ENCODE measurements around the gene OR2D2. TPM values are rescaled to one million over a fixed set of nuclear protein-coding genes. Genes with fewer than 3 reads are reported as not detected.

The OR2D2 gene
- total and polyA plus RNA-seq, 7 donors, result not detected

- no peak overlapping the region for H3K27ac ChIP-seq
- intact Hi-C loops (cut with DNase I), result no loop called here
Measured at GRCh38 chr11:6841694-6842093, 50.6 kb downstream of the OR2D2 start.

More at GRCh38 chr11:6841694-6842093, 50.6 kb downstream of the OR2D2 start:
- Histone ChIP-seq H3K4me1 (no peaks in the 10 kb centered on the region), H3K4me3 (no peak overlapping the region), H3K27me3 (no peaks in the 10 kb centered on the region), H3K9me3 (peaks cover 0 to 4% (median 0%) of the 10 kb centered on the region in 4 donors), H3K36me3 (no peaks in the 10 kb centered on the region)
- DNase-seq, result no peak
- TF ChIP-seq POLR2AphosphoS5 (IDR thresholded peaks at IDR 0.05) (no peak), EP300 (IDR thresholded peaks at IDR 0.05) (no peak), CTCF (IDR thresholded peaks at IDR 0.05) (no peak), POLR2A (IDR thresholded peaks at IDR 0.05) (no peak)

Other genes with a start within 250 kb of the OR2D2 start
- gene DCHS1, start 236.7 kb downstream of the OR2D2 start, total RNA-seq, result 10 to 100 TPM; 21.7 to 57.1 (median 32.2) TPM
- 1 to 10 TPM in 1 of 3 donors, under 1 TPM in 2; under 0.01 to 6.3 (median 0.46) TPM for gene DCHS1, start 236.7 kb downstream of the OR2D2 start, polyA plus RNA-seq
- 10 to 100 TPM; 18.3 to 97.5 (median 20.1) TPM for gene MRPL17, start 209.2 kb downstream of the OR2D2 start, total RNA-seq
- gene MRPL17, start 209.2 kb downstream of the OR2D2 start, polyA plus RNA-seq, result 10 to 100 TPM; 23.4 to 51.1 (median 28.9) TPM
- under 1 TPM in 2 of 4 donors, not detected in 2; 0.28 to 0.41 TPM for gene OR2AG2, start 120.5 kb downstream of the OR2D2 start, total RNA-seq
- under 1 TPM in 1 of 3 donors, not detected in 2; 0.06 TPM for gene OR2AG2, start 120.5 kb downstream of the OR2D2 start, polyA plus RNA-seq
- gene OR2AG1, start 109.5 kb downstream of the OR2D2 start, total RNA-seq, result not detected
- gene OR2AG1, start 109.5 kb downstream of the OR2D2 start, polyA plus RNA-seq, result not detected
- gene OR6A2, start 92.8 kb downstream of the OR2D2 start, total RNA-seq, result under 1 TPM in 2 of 4 donors, not detected in 2; 0.14 to 0.28 TPM
- under 1 TPM in 1 of 3 donors, not detected in 2; 0.06 TPM for gene OR6A2, start 92.8 kb downstream of the OR2D2 start, polyA plus RNA-seq
- not detected for gene OR10A5, start 46.8 kb downstream of the OR2D2 start, total RNA-seq
- not detected for gene OR10A5, start 46.8 kb downstream of the OR2D2 start, polyA plus RNA-seq
- gene OR10A2, start 29.4 kb downstream of the OR2D2 start, total RNA-seq, result not detected
- gene OR10A2, start 29.4 kb downstream of the OR2D2 start, polyA plus RNA-seq, result not detected
- not detected for gene OR10A4, start 15.9 kb downstream of the OR2D2 start, total RNA-seq
- not detected for gene OR10A4, start 15.9 kb downstream of the OR2D2 start, polyA plus RNA-seq
- gene OR2D3, start 28.5 kb upstream of the OR2D2 start, total RNA-seq, result not detected
- gene OR2D3, start 28.5 kb upstream of the OR2D2 start, polyA plus RNA-seq, result not detected
- gene ZNF215, start 33.9 kb upstream of the OR2D2 start, total RNA-seq, result 1 to 10 TPM in 2 of 4 donors, under 1 TPM in 2; 0.41 to 3.0 (median 0.78) TPM
- gene ZNF215, start 33.9 kb upstream of the OR2D2 start, polyA plus RNA-seq, result 1 to 10 TPM in 2 of 3 donors, under 1 TPM in 1; 0.46 to 1.7 (median 1.2) TPM
- 1 to 10 TPM; 1.9 to 3.1 (median 2.5) TPM for gene ZNF214, start 127.8 kb upstream of the OR2D2 start, total RNA-seq
- gene ZNF214, start 127.8 kb upstream of the OR2D2 start, polyA plus RNA-seq, result 1 to 10 TPM in 1 of 3 donors, under 1 TPM in 2; 0.46 to 1.2 (median 0.77) TPM
- under 1 TPM in 1 of 4 donors, not detected in 3; 0.36 TPM for gene NLRP14, start 128.0 kb upstream of the OR2D2 start, total RNA-seq
- under 1 TPM in 1 of 3 donors, not detected in 2; 0.01 TPM for gene NLRP14, start 128.0 kb upstream of the OR2D2 start, polyA plus RNA-seq
- not detected for gene RBMXL2, start 196.5 kb upstream of the OR2D2 start, total RNA-seq
- gene RBMXL2, start 196.5 kb upstream of the OR2D2 start, polyA plus RNA-seq, result under 1 TPM in 1 of 3 donors, not detected in 2; 0.03 TPM